Suprapubic skin (tissue), 4 donors: ENCODE measurements around the gene CLEC12A.

Source experiments
- CTCF ChIP-seq, 2 donors: fragments of 200-600 bp in 1 of 2; fragments of 450-650 bp in 1 of 2; sonication (generic) in 1 of 2; IDR thresholded peaks; one replicate each; pipeline ENCODE4 v1.5.1; 2016 to 2019; ENCODE audit warnings: antibody characterized with exemption in 2 of 2, mild to moderate bottlenecking in 1 of 2, moderate library complexity in 1 of 2
- EP300 ChIP-seq: sonication (generic); formaldehyde crosslinking; IDR thresholded peaks from one replicate; pipeline ENCODE4 v1.6.1; 2017; ENCODE audit warnings: antibody characterized with exemption
- POLR2A ChIP-seq, 2 donors: fragments of 450-650 bp; IDR thresholded peaks; one replicate each; pipeline ENCODE4 v1.6.1; 2017; ENCODE audit warnings: antibody characterized with exemption in 2 of 2, mild to moderate bottlenecking in 2 of 2, moderate library complexity in 2 of 2
- POLR2AphosphoS5 ChIP-seq, 3 donors: sonication (generic); formaldehyde crosslinking; IDR thresholded peaks; one replicate each; pipeline ENCODE4 v1.6.1; 2017; ENCODE audit warnings: antibody characterized with exemption in 3 of 3

GRCh38 chr12:9980126-9980525 lies 8.9 kb downstream of the CLEC12A start:
- TF ChIP-seq CTCF (IDR thresholded peaks at IDR 0.05) (no peak), POLR2AphosphoS5 (IDR thresholded peaks at IDR 0.05) (no peak), POLR2A (IDR thresholded peaks at IDR 0.05) (no peak), EP300 (no peak)
